GM21447 (cell line): ENCODE results near the gene CLUH.
A peak's percentile ranks its signal among the peaks of the same experiment; 100 is the strongest.

Source experiments
- ATAC-seq: cut with Tn5 transposase; IDR thresholded peaks from one replicate; pipeline ENCODE4 v1.9.1; 2021; ENCODE audit not compliant: unreplicated experiment

CLUH gene

GRCh38 chr17:2711608-2712299, at the start of gene CLUH:
CLUH (minus strand) TSS chr17:2711764; CDS start chr17:2711661, 103 bp downstream.
- ATAC-seq: peak; percentile 63

GRCh38 chr17:2758870-2759269, 47.3 kb upstream of the CLUH start:
- ATAC-seq: no peak

- ATAC-seq: no peak
Observed at GRCh38 chr17:2755891-2756724, 44.5 kb upstream of the CLUH start.

GRCh38 chr17:2751491-2751890, 39.9 kb upstream of the CLUH start:
- ATAC-seq: no peak

GRCh38 chr17:2750721-2751120, 39.2 kb upstream of the CLUH start:
- ATAC-seq: no peak

- no peak for ATAC-seq
Observed at GRCh38 chr17:2749784-2750181, 38.2 kb upstream of the CLUH start.

GRCh38 chr17:2749058-2749783, 37.7 kb upstream of the CLUH start, which contains the start of gene CCDC92B:
CCDC92B (minus strand) TSS chr17:2749652; CDS start chr17:2735145, 14,507 bp downstream.
- ATAC-seq: no peak

- no peak for ATAC-seq
Observed at GRCh38 chr17:2745317-2746037, 33.9 kb upstream of the CLUH start.

- no peak for ATAC-seq
Observed at GRCh38 chr17:2737693-2738092, 26.1 kb upstream of the CLUH start.

GRCh38 chr17:2736956-2737355, 25.4 kb upstream of the CLUH start:
- no peak for ATAC-seq

GRCh38 chr17:2735896-2736295, 24.3 kb upstream of the CLUH start:
- ATAC-seq: no peak

GRCh38 chr17:2734939-2735338, 23.4 kb upstream of the CLUH start:
- ATAC-seq: no peak

GRCh38 chr17:2731807-2732206, 20.2 kb upstream of the CLUH start:
- ATAC-seq: no peak

GRCh38 chr17:2730764-2731353, 19.3 kb upstream of the CLUH start:
- ATAC-seq: no peak

GRCh38 chr17:2724784-2725164, 13.2 kb upstream of the CLUH start:
- no peak for ATAC-seq

GRCh38 chr17:2723997-2724783, 12.6 kb upstream of the CLUH start:
- ATAC-seq: no peak

- ATAC-seq: no peak
Observed at GRCh38 chr17:2723505-2723996, 12.0 kb upstream of the CLUH start.

GRCh38 chr17:2722611-2723010, 11.0 kb upstream of the CLUH start:
- no peak for ATAC-seq

- ATAC-seq: no peak
Observed at GRCh38 chr17:2721603-2722002, 10.0 kb upstream of the CLUH start.

GRCh38 chr17:2719861-2720260, 8.3 kb upstream of the CLUH start:
- ATAC-seq: no peak
